ENCODE data around the gene PDE1C.

DNA sequence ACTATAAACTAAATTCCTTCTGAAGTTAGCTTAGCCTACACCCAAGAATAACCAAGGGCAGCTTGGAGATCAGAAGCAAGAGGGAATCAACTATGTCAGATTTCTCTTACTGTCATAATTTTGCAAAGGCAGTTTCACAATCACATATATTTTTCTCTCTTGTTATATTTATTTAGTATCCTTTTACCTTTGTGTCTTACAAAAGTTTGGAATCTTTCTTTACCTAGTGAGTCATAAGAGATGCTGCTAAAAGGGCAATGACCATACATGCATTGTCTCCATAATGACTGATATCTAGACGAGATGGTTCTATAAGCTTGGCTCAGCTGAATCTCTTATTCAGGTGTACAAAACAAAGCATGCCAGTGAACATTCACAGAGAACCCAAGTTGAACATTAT lies 322.1 kb downstream of the PDE1C start:
- no peak for TF ChIP-seq EZH2 (IDR thresholded peaks at IDR 0.05; ENCODE audit: insufficient read depth, poor library complexity, severe bottlenecking)
- TF ChIP-seq EZH2phosphoT487 (IDR thresholded peaks at IDR 0.05; ENCODE audit: insufficient read depth, low read depth) = no peak

Measured in GM23248 (cell line).